Thymus (tissue), 11 donors: ENCODE data around the gene OSCP1. TPM values are rescaled to one million over a fixed set of nuclear protein-coding genes. Genes with fewer than 3 reads are reported as not detected.
A peak's percentile ranks its signal among the peaks of the same experiment; 100 is the strongest.

Source experiments
- DNase-seq, 9 donors: peaks; one replicate each; pipeline ENCODE4 v3.0.0-alpha.2; 2013; ENCODE audit warnings: low spot score in 9 of 9, low read depth in 6 of 9, missing footprints in 1 of 9
- H3K27ac ChIP-seq, 2 donors: one replicate each; pipeline ENCODE4 v1.5.1; 2013; ENCODE audit warnings: control low read depth in 1 of 2, low read depth in 1 of 2, low read length in 1 of 2, mild to moderate bottlenecking in 1 of 2, moderate library complexity in 1 of 2
- H3K27me3 ChIP-seq, 2 donors: one replicate each; pipeline ENCODE4 v1.5.1; 2013; ENCODE audit warnings: low read length in 1 of 2; ENCODE audit not compliant: control insufficient read depth in 2 of 2, insufficient read depth in 1 of 2
- H3K36me3 ChIP-seq, 2 donors: one replicate each; pipeline ENCODE4 v1.5.1; 2013; ENCODE audit warnings: low read length in 1 of 2, mild to moderate bottlenecking in 1 of 2, moderate library complexity in 1 of 2; ENCODE audit not compliant: control insufficient read depth in 2 of 2, insufficient read depth in 2 of 2
- H3K4me1 ChIP-seq, 2 donors: one replicate each; pipeline ENCODE4 v1.5.1; 2013; ENCODE audit warnings: low read length in 2 of 2; ENCODE audit not compliant: control insufficient read depth in 2 of 2, insufficient read depth in 2 of 2
- H3K4me3 ChIP-seq, 2 donors: one replicate each; pipeline ENCODE4 v1.5.1; 2013; ENCODE audit warnings: low read length in 2 of 2, control low read depth in 1 of 2, mild to moderate bottlenecking in 1 of 2
- H3K9me3 ChIP-seq, 2 donors: one replicate each; pipeline ENCODE4 v1.5.1; 2013; ENCODE audit warnings: low read length in 1 of 2, mild to moderate bottlenecking in 1 of 2; ENCODE audit not compliant: control insufficient read depth in 2 of 2, insufficient read depth in 1 of 2
- WGBS: extraction: QIAGEN DNeasy Blood & Tissue Kit; methylation state at CpG from one replicate; pipeline ENCODE4 v1.1.7; 2013; 5-methylcytosine and 5-hydroxymethylcytosine counted together
- polyA plus RNA-seq: library from polyadenylated mRNA; stranded (reverse); fragments of 200-250 nt; gene quantifications from one replicate; pipeline ENCODE4 v1.2.3, GENCODE V29; 2013
- total RNA-seq: library from RNA; stranded (reverse); fragments of 120-200 nt; gene quantifications from one replicate; pipeline ENCODE4 v1.2.4, GENCODE V29; 2013
- donor health status: healthy.

The OSCP1 gene
- total and polyA plus RNA-seq, 2 donors, result 4.0 to 4.8 TPM

- Histone ChIP-seq H3K36me3 (peaks cover 26 to 27% of the 10 kb centered on the region in 2 donors), H3K4me3 (no peak overlapping the region), H3K9me3 (no peaks in the 10 kb centered on the region), H3K4me1 (peaks cover 3 to 15% of the 10 kb centered on the region in 2 donors), H3K27ac (no peak overlapping the region), H3K27me3 (no peaks in the 10 kb centered on the region)
- WGBS, result 98% methylated on average over 19 of the region's 19 CpGs
- DNase-seq, result no peak
Measured at GRCh38 chr1:36393686-36394085, 56.6 kb downstream of the OSCP1 start.

DNA sequence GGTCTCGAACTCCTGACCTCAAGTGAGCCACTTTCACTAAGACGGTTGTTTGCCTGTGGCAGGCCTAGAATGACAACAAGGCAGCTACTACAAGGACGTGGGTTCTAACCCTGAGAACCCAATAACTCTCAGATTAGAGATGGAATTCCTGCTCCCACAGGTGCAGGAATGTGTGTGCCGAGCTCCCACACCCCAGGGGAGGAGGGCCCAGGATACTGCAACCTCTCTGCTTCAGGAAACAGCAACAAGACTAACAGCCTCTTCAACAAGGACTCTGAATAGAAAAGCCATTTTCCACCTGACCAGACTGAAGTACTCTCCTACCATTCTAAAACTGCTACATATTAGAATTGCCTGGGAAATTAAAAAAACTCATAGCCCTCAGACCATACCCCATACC, 57.4 kb downstream of the OSCP1 start:
- Histone ChIP-seq H3K4me3 (no peak overlapping the region), H3K27ac (no peak overlapping the region), H3K36me3 (peaks cover 27 to 29% of the 10 kb centered on the region in 2 donors), H3K4me1 (peaks cover 3 to 10% of the 10 kb centered on the region in 2 donors), H3K27me3 (no peaks in the 10 kb centered on the region), H3K9me3 (no peaks in the 10 kb centered on the region)
- DNase-seq, result no peak
- 98% methylated on average over 4 of the region's 4 CpGs for WGBS

DNA sequence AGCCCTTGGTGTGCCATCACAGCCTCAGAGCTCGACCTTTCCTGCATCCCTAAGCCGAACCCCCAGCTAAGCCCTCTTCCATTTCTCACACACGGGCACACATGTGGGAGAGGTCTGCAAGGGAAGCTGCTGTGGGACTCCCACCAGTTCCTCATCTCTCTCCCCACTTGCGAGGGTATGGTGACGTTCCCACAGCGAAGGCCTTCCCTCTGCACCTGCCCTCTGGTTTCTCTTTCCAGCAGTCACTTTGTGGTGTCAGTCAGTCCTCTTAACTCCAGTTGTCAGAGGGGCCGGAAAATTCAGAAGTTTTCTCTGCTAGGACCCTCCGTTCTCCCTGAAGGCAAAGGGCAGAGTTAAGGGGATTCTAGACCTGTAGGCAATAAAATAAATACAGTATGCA, 59.0 kb downstream of the OSCP1 start:
- H3K36me3 ChIP-seq, result peaks cover 27 to 29% of the 10 kb centered on the region in 2 donors
- H3K9me3 ChIP-seq, result no peaks in the 10 kb centered on the region
- H3K27ac ChIP-seq, result no peak overlapping the region
- H3K27me3 ChIP-seq, result no peaks in the 10 kb centered on the region
- 97% methylated on average over 8 of the region's 8 CpGs for WGBS
- no peak overlapping the region for H3K4me3 ChIP-seq
- H3K4me1 ChIP-seq, result peaks cover 3 to 13% of the 10 kb centered on the region in 2 donors
- no peak for DNase-seq

- H3K36me3 ChIP-seq, result peaks cover 27 to 29% of the 10 kb centered on the region in 2 donors
- no peaks in the 10 kb centered on the region for H3K9me3 ChIP-seq
- no peaks in the 10 kb centered on the region for H3K27me3 ChIP-seq
- H3K27ac ChIP-seq, result peak overlapping the region in 1 of 2 donors; percentile 47
- WGBS, result 96% methylated on average over 2 of the region's 2 CpGs
- peaks cover 5 to 15% of the 10 kb centered on the region in 2 donors for H3K4me1 ChIP-seq
- H3K4me3 ChIP-seq, result no peak overlapping the region
- DNase-seq, result no peak
Measured at GRCh38 chr1:36390411-36390810, 59.8 kb downstream of the OSCP1 start.

- H3K4me3 ChIP-seq, result no peak overlapping the region
- no peaks in the 10 kb centered on the region for H3K9me3 ChIP-seq
- WGBS, result 98% methylated on average over 1 of the region's 1 CpG
- no peak for DNase-seq
- peak overlapping the region; percentile 21 to 49 for H3K27ac ChIP-seq
- H3K36me3 ChIP-seq, result peaks cover 27 to 29% of the 10 kb centered on the region in 2 donors
- peaks cover 5 to 16% of the 10 kb centered on the region in 2 donors for H3K4me1 ChIP-seq
- H3K27me3 ChIP-seq, result no peaks in the 10 kb centered on the region
Measured at GRCh38 chr1:36389999-36390398, 60.3 kb downstream of the OSCP1 start.

DNA sequence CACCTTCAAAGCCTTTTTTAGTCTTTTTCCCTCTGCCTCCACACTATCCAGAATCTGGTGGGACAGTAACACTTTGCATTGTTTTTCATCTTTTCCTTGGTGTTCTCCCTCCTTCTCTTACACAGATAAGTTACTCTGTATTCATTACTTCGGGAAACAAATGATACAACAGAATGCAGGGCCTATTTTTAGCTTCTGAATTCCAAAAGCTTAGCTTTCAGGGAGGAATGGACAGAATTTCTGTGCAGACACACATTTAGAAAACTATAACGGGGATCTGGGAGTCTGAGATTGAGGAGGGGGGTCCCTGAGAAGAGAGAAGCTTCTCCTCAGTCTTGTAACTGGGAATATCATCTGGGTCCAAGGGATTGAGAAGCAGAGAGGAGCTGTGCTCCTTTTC, 61.0 kb downstream of the OSCP1 start:
- H3K4me1 ChIP-seq, result peaks cover 11 to 23% of the 10 kb centered on the region in 2 donors
- 95% methylated on average over 2 of the region's 2 CpGs for WGBS

GRCh38 chr1:36387141-36387949, 62.9 kb downstream of the OSCP1 start:
- WGBS, result 94% methylated on average over 10 of the region's 10 CpGs

More for the DNA sequence above, 61.0 kb downstream of the OSCP1 start:
- no peaks in the 10 kb centered on the region for H3K9me3 ChIP-seq
- peaks cover 27 to 29% of the 10 kb centered on the region in 2 donors for H3K36me3 ChIP-seq
- DNase-seq, result no peak
- no peaks in the 10 kb centered on the region for H3K27me3 ChIP-seq
- H3K27ac ChIP-seq, result peak overlapping the region in 1 of 2 donors; percentile 49
- H3K4me3 ChIP-seq, result no peak overlapping the region

GRCh38 chr1:36386265-36387140, 63.7 kb downstream of the OSCP1 start:
- peak overlapping the region; percentile 43 to 74 for H3K4me3 ChIP-seq
- peak overlapping the region; percentile 79 to 84 for H3K27ac ChIP-seq
- no peaks in the 10 kb centered on the region for H3K27me3 ChIP-seq
- peaks cover 11 to 26% of the 10 kb centered on the region in 2 donors for H3K4me1 ChIP-seq
- H3K36me3 ChIP-seq, result peaks cover 11% of the 10 kb centered on the region in 2 donors
- 10% methylated on average over 14 of the region's 14 CpGs for WGBS
- DNase-seq, result peak in 4 of 9 donors; percentile 47 to 78 (median 52)
- no peaks in the 10 kb centered on the region for H3K9me3 ChIP-seq

More at GRCh38 chr1:36387141-36387949, 62.9 kb downstream of the OSCP1 start:
- peak overlapping the region; percentile 79 to 84 for H3K27ac ChIP-seq
- peaks cover 13 to 15% of the 10 kb centered on the region in 2 donors for H3K36me3 ChIP-seq
- no peak for DNase-seq
- H3K9me3 ChIP-seq, result no peaks in the 10 kb centered on the region
- peaks cover 11 to 26% of the 10 kb centered on the region in 2 donors for H3K4me1 ChIP-seq
- no peaks in the 10 kb centered on the region for H3K27me3 ChIP-seq
- H3K4me3 ChIP-seq, result no peak overlapping the region
